Dermis blood vessel endothelial cell (primary cell): ENCODE results near the gene MIS18BP1. TPM values are rescaled to one million over a fixed set of nuclear protein-coding genes. Genes with fewer than 3 reads are reported as not detected.
A peak's percentile ranks its signal among the peaks of the same experiment; 100 is the strongest.
"Not testable (repeated sequence)": the region's sequence is repeated elsewhere in the genome, so short reads cannot be mapped to it uniquely, and the experiment has no call there.

Experiments
- DNase-seq: peaks from one replicate; pipeline ENCODE4 v3.0.0; 2010
- total RNA-seq: library from RNA; depleted of rRNA; stranded (reverse); fragments of >200 nt; gene quantifications from 2 replicates; pipeline ENCODE4 v1.2.3, GENCODE V29; 2014

The MIS18BP1 gene
- total RNA-seq, 1 donor from 2014 or later, result 42.9 TPM

DNA sequence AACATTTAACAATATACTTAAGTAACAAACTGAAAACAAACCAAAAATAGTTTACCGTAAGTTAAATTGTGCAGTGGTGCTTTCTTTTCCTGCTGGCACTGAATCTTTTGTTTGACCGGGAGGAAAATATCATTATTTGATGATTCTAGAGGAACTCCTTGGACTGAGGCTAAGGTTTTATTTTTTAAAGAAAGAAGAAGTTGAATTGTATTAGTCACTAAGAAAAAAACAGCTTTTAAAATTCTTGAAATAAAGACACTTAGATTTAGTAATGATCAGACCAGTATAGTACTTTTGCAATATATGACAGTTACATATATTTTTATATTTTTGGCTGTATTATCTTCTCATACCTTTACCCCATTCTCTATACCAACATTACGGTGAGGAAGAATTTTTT is 10.3 kb downstream of the MIS18BP1 start:
- peak; percentile 5 for DNase-seq

DNA sequence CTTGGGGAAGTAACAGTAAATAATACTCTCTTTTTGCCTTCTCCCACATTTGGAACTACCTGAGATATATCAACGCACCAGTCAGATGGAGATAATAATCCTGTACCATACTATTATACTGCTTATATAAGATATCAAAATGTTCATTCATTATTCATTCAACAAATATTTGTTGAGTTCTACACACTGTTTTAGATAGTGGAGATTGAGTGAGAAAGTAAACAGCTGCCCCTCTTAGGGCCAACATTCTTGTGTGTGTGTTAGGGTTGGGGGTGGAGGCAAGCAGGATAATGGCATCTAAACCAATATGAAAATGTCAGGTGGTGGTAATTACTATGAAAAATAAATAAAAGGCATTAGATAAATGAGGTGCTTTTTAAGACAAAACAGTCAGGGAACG is 14.0 kb downstream of the MIS18BP1 start:
- no peak for DNase-seq

DNA sequence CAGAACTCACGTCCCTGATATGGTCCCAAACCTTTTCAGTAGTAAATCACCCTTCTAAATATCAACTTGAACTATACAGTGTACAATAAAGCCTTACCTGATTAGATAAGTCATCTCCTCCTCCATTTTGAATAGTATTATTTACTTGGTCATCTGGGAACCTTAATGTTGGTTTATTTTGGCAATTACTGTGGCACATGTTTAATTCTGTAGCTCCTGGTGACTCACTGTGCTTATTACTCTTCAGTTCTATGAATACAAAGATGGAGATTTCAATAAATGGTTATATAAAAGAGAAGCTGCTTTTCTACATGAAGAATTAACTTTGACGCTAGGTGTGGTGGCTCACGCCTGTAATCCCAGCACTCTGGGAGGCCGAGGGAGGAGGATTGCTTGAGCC is 25.4 kb downstream of the MIS18BP1 start:
- DNase-seq, result no peak

DNA sequence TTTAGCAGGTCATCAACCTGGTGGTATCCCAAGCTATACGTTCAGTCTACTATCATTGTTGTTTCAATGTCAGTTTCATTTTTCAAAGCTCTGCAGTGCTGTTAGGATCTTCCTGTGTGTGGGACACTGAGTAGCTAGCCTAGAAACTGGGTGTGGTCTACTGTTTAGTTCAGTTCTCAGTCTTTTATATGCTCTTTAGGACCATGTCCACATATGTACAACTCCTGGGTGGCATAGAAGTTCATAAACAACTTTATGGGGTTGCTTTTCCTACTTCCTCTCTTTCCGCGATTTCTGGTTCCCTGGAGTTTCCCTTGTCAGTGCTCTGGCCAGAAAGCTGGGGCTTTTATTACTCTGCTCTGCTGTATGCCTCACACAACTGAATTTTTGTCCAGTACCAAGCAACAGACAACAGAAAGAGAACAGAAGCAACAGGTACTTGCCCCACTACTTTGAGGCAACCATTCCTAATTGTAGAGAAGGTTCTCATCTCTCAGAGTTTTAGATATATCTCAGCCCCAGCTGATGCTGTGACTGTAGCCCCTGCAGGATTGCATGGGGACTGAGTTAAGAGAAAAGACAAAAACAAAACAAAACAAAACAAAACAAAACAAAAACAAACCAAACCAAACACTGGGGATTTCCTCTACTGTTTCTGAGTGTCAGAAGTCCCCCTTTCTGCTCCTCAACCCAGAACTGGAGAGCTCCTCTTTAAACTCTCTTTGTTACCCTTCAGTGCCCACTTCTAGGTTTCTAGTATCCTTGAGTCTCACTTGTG is 30.3 kb downstream of the MIS18BP1 start:
- DNase-seq, result no peak

DNA sequence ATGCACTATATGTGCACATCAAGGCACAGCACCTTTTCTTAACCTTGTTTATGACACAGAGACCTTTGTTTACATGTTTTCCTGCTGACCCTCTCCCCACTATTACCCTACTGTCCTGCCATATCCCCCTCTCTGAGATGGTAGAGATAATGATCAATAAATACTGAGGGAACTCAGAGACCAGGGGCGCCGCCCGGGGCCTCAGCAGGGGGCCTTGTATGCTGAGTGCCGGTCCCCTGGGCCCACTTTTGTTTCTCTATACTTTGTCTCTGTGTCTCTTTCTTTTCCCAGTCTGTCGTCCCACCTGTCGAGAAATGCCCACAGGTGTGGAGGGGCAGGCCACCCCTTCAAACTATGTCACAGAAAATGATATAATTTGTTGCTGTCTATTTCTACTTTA is 38.7 kb downstream of the MIS18BP1 start:
- DNase-seq, result not testable (repeated sequence)

DNA sequence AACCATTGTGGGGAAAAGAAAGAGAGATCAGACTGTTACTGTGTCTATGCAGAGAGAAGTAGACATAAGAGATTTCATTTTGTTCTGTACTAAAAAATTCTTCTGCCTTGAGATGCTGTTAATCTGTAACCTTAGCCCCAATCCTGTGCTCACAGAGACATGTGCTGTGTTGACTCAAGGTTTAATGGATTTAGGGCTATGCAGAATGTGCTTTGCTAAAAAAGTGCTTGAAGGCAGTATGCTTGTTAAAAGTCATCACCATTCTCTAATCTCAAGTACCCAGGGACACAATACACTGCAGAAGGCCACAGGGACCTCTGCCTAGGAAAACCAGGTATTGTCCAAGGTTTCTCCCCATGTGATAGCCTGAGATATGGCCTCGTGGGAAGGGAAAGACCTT is 39.3 kb downstream of the MIS18BP1 start:
- DNase-seq, result not testable (repeated sequence)

DNA sequence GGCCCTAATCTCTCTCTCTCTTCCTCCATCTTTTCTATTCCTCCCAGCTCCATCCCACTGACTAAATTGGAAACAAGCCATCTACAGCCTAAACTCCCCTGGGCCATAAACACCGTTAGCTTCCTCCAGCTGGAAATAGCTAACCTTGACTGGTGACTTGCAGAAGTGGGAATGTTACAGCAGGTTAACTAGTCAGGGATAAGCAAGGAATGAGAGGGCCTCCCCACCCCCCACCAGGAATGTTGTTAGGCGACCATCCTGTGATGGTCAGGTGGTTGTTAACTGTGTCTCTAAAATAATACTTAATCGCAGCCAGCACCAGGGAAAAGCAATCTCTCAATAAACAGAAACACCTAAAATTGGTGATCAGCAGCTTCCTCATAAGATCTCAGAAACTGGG is 40.8 kb downstream of the MIS18BP1 start:
- DNase-seq, result no peak

DNA sequence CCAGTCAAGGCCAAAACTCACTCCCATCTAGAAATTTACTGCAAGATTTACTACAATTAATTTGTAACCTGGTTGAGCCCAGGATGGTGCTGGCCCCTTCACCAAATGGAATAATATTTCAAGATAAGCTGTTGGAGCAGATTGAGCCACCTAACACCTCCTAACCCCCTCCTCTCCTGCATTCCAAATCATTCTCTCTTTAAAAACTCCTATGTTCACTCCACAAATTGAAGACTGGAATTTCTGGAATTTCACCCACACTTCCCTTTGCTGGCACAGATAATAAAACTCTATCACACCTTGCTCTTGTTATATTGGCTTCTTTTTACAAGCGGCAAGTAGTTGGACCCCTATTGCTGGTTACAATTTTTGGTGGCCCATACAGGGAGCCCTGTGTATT is 41.7 kb downstream of the MIS18BP1 start:
- no peak for DNase-seq

DNA sequence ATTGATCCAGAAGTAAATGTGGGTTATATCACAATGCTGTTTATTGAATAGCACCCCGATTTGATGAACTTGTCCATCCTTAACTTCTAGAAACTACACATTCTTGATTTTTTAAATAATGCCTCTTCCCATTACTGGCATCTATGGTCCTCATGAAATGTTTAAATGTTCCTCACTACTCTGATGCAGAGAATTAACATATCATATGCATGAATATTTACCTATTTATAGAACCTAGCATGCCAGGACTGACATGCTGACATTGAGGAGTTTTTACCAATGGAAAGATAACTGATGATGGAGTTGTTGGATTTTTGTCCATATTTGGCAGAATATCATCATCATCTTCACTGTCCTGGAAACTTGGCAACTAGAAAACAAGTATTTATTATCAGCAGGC is 42.8 kb downstream of the MIS18BP1 start:
- no peak for DNase-seq

DNA sequence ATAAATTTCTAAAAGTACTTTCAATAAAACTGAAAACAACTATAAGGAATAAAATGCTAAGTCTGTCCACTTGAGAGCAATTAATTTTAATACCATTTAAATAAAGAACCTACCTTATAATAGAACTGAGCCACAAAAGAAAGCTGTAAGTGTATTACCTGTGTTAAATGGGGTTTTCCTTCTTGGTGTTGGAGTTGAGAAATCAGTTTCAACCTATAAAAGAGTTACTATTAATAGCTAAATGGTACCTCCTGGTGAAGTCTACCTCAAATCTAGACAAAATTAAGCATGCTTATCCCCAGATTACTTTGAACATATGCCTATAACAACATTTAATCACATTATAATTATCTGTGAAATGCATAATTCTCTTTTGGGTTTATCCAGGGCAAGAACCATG is 48.8 kb downstream of the MIS18BP1 start:
- DNase-seq, result no peak

DNA sequence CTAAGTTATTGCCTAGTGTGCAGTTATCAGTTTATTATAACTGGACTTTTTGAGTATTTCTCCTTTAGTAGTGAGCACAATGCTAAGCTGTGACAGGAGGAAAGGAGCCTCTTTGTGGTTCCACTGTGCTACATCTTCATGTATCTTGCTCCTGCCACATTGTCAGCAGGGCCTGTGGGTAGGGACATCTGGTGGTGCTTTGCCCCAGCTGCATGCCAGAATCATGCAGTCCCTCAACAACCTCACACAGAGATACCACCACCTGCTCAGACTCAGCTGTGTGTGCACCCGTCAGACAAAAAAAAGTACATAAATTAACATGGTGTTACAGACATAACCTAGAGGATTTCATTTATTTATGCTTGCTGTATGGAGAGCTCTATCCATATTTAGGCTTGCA is 51.1 kb downstream of the MIS18BP1 start:
- peak; percentile 38 for DNase-seq

DNA sequence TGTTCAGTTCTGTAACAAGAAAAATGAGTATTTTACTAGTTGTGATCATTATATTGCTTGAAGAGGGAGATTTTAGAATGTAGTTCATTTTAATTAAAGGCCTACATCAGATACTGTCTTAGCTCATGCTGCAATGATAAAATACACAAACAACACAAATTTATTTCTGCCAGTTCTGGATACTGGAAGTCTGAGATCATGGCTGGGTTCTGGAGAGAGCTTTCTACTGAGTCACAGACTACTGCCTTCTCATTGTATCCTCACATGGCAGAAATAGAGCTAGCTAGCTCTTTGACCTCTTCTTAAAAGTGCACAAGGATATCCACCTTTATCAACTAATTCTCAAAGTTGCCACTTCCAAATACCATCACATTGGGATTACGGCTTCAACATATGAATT is 53.8 kb downstream of the MIS18BP1 start:
- peak; percentile 10 for DNase-seq

DNA sequence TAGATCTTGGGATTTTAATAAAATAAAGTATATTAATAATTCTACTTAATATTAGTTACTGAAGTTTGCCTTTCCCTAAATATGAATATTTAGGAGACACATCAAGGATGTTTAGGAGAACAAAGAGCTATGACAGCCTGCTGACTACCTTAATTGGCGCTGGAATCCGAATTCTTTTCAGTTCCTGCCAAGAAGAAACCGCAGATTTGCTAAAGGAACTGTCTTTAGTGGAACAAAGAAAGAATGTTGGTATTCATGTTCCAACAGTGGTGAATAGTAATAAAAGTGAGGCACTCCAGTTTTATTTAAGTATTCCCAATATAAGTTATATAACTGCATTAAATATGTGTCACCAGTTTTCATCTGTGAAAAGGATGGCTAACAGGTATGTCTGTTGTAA is 54.5 kb downstream of the MIS18BP1 start:
- no peak for DNase-seq

DNA sequence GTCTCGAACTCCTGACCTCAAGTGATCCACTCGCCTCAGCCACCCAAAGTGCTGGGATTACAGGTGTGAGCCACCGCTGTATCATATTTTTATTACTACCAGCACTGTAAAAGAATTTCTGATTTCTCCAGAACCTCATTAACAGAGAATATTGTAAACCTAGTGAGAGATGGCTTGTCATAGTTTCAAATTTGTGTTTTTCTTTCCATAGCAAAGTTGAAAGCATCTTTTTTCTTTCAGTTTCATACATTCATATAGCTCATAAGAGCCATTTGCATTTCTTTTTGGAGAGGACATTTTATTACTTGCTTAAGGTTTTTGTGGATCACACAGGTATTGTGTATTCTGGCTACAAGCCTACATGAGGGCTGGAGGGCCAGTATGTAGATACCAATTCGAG is 58.0 kb downstream of the MIS18BP1 start:
- no peak for DNase-seq

DNA sequence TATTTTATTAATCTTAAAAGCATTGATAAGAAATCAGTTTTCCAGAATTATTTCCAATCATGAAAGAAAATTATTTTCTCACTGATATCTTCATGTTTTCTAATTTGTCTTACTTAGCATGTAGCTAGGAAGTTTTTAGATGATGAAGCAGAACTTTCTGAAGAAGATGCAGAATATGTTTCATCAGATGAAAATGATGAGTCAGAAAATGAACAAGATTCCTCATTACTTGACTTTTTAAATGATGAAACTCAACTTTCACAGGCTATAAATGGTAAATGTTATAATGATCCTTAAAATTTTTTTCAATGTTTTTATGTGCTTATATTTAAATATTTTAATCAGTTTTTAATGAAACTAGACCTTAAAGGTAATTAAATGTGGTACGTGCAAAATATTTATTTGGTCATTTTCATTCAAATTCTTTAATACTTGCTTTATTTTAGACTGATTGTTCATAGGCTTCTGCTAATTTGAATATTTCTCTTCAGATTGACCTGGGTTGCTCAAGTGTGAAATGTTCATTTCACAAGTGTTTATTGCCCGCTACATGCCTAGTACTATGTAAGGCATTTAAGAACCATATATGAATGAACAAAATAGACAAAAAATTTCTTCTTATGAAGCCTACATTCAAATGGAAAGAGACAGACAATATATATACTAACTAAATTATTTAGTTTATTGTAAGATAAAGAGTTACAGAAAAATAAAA is 67.7 kb downstream of the MIS18BP1 start:
- DNase-seq, result no peak

DNA sequence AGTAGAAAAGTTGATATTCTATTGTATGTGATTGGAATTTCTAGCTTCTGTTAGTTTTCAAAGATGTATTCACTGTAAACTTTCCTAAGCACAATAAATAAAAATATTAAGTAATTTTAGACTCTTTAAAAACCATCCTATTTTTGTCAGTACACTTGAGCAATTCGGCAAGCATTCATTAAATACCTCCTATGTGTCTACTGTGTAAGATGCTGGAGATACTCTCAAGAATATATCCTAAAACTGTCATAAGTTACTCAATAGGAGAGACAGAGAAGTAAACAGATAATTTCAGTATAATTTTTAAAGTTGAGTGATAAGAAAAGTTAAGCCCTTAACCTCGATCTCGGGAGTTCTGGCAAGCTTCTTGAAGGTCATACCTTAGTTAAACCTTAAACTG is 71.2 kb downstream of the MIS18BP1 start:
- peak; percentile 18 for DNase-seq

DNA sequence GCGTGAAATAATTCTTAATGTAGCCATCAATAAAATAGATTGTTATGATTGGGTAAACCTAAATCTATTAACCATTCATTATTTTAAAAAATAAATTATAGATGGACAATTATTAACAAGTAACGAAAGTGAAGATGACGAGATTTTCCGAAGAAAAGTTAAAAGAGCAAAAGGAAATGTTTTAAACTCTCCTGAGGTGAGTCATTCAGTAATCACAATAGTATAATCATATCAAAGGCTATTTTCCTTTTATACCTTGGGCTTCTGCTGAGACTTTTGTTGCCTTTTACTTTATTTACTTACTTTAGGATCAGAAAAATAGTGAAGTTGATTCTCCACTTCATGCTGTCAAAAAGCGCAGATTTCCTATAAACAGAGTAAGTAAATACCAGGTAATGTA is 71.7 kb downstream of the MIS18BP1 start:
- DNase-seq, result peak; percentile 63

DNA sequence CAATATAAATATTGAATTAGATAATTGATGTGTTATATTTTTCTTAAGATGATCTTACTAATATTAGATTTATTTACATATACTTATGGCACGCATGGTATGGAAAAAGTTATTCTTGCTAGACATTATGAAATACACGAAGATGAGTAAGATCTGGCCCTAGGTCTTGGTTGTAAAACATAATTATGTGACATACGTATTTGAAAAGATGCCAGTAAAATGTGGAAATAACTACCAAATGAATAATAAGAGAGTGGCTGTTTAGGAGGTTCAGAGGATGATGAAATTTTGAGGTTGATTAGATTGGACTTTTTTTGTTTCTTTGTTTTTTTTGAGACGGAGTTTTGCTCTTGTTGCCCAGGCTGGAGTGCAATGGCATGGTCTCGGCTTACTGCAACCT is 75.9 kb downstream of the MIS18BP1 start:
- no peak for DNase-seq

DNA sequence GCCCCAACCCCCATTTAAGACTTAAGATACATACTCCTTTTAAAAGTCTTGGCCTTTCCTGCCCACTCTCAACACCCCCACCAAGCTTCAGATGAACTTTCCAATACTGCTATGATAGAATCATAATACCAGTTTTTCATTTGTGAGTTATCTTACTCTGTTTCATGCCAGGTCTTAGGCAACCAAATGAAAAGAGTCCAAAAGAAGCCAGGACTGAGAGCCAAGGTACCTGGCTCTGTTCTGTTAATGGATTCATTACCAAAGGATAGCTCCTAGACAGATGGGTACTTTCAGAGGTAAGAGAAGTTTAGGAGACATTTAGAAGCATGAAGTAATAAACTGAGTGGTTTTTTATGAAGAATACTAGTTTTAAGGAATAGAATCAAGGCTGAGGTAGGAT is 83.1 kb downstream of the MIS18BP1 start:
- DNase-seq, result no peak

DNA sequence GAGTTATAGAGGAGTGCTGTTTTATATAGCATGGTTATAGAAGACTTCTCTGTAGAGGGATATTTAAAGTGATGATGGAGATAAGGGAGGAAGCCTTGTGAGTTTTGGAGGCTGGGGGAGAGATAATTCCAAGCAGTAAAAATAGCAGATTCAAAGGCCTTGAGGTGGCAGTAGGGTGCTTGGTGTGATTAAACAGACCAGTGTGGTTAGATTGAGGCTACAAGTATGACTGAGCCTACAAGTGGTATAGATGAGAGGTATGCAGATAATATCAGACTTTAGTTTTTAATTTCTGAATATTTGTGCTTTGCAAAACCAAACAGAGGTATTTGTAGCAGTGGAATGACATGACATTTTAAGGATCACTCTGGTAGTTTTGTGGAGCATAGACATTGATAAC is 96.9 kb downstream of the MIS18BP1 start:
- no peak for DNase-seq
